Smooth muscle cell (in vitro differentiated cells): Measurements from ENCODE around the gene PTPRD. TPM values are rescaled to one million over a fixed set of nuclear protein-coding genes. Genes with fewer than 3 reads are reported as not detected.

Source experiments
- DNase-seq: peaks from one replicate; lab custom pipeline; 2025; ENCODE audit not compliant: unreplicated experiment; lab: John Stamatoyannopoulos, UW
- H2AFZ ChIP-seq: fragments of 200-600 bp; sonication (generic); 2 replicates; pipeline ENCODE4 v1.6.0; 2016; ENCODE audit warnings: antibody characterized with exemption, low read depth, mild to moderate bottlenecking
- H3F3A ChIP-seq: fragments of 200-600 bp; sonication (generic); 2 replicates; pipeline ENCODE4 v1.6.0; 2017; ENCODE audit warnings: antibody characterized with exemption, low read depth
- H3K27ac ChIP-seq: fragments of 200-600 bp; sonication (generic); 2 replicates; pipeline ENCODE4 v1.5.1; 2016; ENCODE audit warnings: low read depth, mild to moderate bottlenecking
- H3K27me3 ChIP-seq: fragments of 200-600 bp; sonication (generic); 2 replicates; pipeline ENCODE4 v1.6.1; 2016; ENCODE audit warnings: low read depth, mild to moderate bottlenecking
- H3K36me3 ChIP-seq: fragments of 200-600 bp; sonication (generic); 2 replicates; pipeline ENCODE4 v1.5.1; 2016; ENCODE audit warnings: low read depth
- H3K4me1 ChIP-seq: fragments of 200-600 bp; sonication (generic); 2 replicates; pipeline ENCODE4 v1.5.1; 2016; ENCODE audit warnings: low read depth
- H3K4me2 ChIP-seq: fragments of 200-600 bp; sonication (generic); 2 replicates; pipeline ENCODE4 v1.6.0; 2016; ENCODE audit warnings: mild to moderate bottlenecking
- H3K4me3 ChIP-seq: fragments of 200-600 bp; sonication (generic); 2 replicates; pipeline ENCODE4 v1.5.1; 2016; ENCODE audit warnings: mild to moderate bottlenecking
- H3K79me2 ChIP-seq: fragments of 200-600 bp; sonication (generic); 2 replicates; pipeline ENCODE4 v1.6.0; 2016; ENCODE audit warnings: low read depth, mild to moderate bottlenecking
- H3K9ac ChIP-seq: fragments of 200-600 bp; sonication (generic); 2 replicates; pipeline ENCODE4 v1.6.0; 2016; ENCODE audit warnings: low read depth
- H3K9me3 ChIP-seq: fragments of 200-600 bp; sonication (generic); replicated peaks from 2 replicates; pipeline ENCODE4 v1.5.1; 2016; ENCODE audit warnings: low read depth
- H4K20me1 ChIP-seq: fragments of 200-600 bp; sonication (generic); 2 replicates; pipeline ENCODE4 v1.6.0; 2016; ENCODE audit warnings: low read depth
- CTCF ChIP-seq: fragments of 200-600 bp; sonication (generic); IDR thresholded peaks from 2 replicates; pipeline ENCODE4 v1.5.1; 2017; ENCODE audit warnings: borderline replicate concordance, mild to moderate bottlenecking, antibody characterized with exemption; ENCODE audit not compliant: insufficient read depth, poor library complexity, severe bottlenecking
- WGBS: methylation state at CpG from one replicate; pipeline ENCODE4 v1.1.7; 2016; ENCODE audit warnings: low lambda C conversion rate; 5-methylcytosine and 5-hydroxymethylcytosine counted together
- polyA plus RNA-seq: library from polyadenylated mRNA; unstranded; fragments of >200 nt; fragmentation: Nextera tagmentation; extraction: Ambion mirVana; gene quantifications from 2 replicates; pipeline ENCODE4 v1.2.1, GENCODE V29; 2016
- total RNA-seq: library from RNA; depleted of rRNA; stranded (reverse); fragments of >200 nt; gene quantifications from 2 replicates; pipeline ENCODE4 v1.2.3, GENCODE V29; 2014

Gene PTPRD
- total and polyA plus RNA-seq, 2 experiments from 2014 or later, result 6.5 to 61.0 TPM

- no peaks in the 10 kb centered on the region for H4K20me1 ChIP-seq
- no peak overlapping the region for H2AFZ ChIP-seq
- no peak for TF ChIP-seq CTCF
- no peaks in the 10 kb centered on the region for H3K9me3 ChIP-seq
- H3K4me1 ChIP-seq, result no peaks in the 10 kb centered on the region
- H3K27me3 ChIP-seq, result no peaks in the 10 kb centered on the region
- no peaks in the 10 kb centered on the region for H3K36me3 ChIP-seq
- H3K4me3 ChIP-seq, result no peak overlapping the region
- H3K4me2 ChIP-seq, result no peak overlapping the region
- no peak for DNase-seq
- no peaks in the 10 kb centered on the region for H3K79me2 ChIP-seq
- H3K9ac ChIP-seq, result no peak overlapping the region
- no peaks in the 10 kb centered on the region for H3F3A ChIP-seq
- WGBS, result 97% methylated on average over 2 of the region's 2 CpGs
- no peak overlapping the region for H3K27ac ChIP-seq
These were observed 2120.8 kb downstream of the PTPRD start for GRCh38 chr9:8492024-8492423.

- 100% methylated on average over 5 of the region's 5 CpGs for WGBS
- Histone ChIP-seq H2AFZ (no peak overlapping the region), H4K20me1 (no peaks in the 10 kb centered on the region), H3K27ac (no peak overlapping the region), H3K36me3 (no peaks in the 10 kb centered on the region), H3K79me2 (no peaks in the 10 kb centered on the region), H3F3A (no peaks in the 10 kb centered on the region), H3K9me3 (no peaks in the 10 kb centered on the region), H3K4me1 (no peaks in the 10 kb centered on the region), H3K4me2 (no peak overlapping the region), H3K4me3 (no peak overlapping the region), H3K9ac (no peak overlapping the region), H3K27me3 (no peaks in the 10 kb centered on the region)
- no peak for DNase-seq
- no peak for TF ChIP-seq CTCF
These were observed 2121.2 kb downstream of the PTPRD start for GRCh38 chr9:8491563-8491962.

DNA sequence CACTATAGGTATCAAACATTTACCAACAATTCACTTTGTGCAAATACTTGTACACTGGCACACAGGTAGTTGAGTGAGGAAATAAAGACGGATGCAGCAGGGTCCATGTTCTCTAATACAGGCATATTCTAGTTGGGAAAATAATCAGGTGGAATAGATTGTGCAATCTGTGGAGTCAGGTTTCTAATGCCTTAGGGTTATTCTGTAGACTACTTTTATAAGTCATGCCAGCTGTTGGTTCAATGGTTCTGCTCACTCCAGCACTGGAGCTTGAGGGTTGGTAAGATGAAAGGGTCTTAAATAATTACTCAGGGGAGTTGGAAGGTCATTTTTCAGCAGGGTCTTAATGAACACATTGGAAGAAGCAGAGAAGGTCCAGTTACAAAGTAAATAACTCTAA lies 2123.0 kb downstream of the PTPRD start:
- no peak overlapping the region for H3K4me2 ChIP-seq
- H3K4me1 ChIP-seq, result no peaks in the 10 kb centered on the region
- TF ChIP-seq CTCF, result no peak
- H3K27me3 ChIP-seq, result no peaks in the 10 kb centered on the region
- no peaks in the 10 kb centered on the region for H3K79me2 ChIP-seq
- no peaks in the 10 kb centered on the region for H4K20me1 ChIP-seq
- no peaks in the 10 kb centered on the region for H3F3A ChIP-seq
- no peak overlapping the region for H3K9ac ChIP-seq
- 86% methylated on average over 1 of the region's 1 CpG for WGBS
- H3K4me3 ChIP-seq, result no peak overlapping the region
- no peak overlapping the region for H2AFZ ChIP-seq
- no peak overlapping the region for H3K27ac ChIP-seq
- H3K36me3 ChIP-seq, result no peaks in the 10 kb centered on the region
- no peak for DNase-seq
- H3K9me3 ChIP-seq, result no peaks in the 10 kb centered on the region

DNA sequence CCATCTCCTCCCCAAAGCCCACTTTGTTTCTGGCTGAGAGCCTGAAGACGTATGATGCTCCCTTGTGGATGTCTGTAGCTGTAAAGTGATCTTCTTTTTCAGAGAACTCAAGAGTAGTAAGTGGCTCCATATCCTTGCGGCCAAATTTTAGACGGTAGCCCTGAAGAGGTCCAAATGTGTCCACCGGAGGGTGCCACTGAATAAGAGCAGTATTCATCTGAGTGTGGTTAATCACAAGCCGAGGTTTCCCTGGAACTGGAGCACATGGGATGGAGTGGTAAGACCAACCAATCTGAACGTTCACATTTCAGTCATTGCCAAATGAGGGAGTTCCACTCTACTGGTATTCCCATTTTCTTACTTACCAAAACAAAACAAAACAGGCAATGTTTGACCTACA lies 2126.7 kb downstream of the PTPRD start:
- DNase-seq, result no peak

More for the DNA sequence above, 2126.7 kb downstream of the PTPRD start:
- Histone ChIP-seq H3K27ac (no peak overlapping the region), H3K4me1 (no peaks in the 10 kb centered on the region), H2AFZ (no peak overlapping the region), H3K4me3 (no peak overlapping the region), H3K27me3 (no peaks in the 10 kb centered on the region), H3K79me2 (no peaks in the 10 kb centered on the region), H3K36me3 (no peaks in the 10 kb centered on the region), H3K9me3 (no peaks in the 10 kb centered on the region), H3K9ac (no peak overlapping the region), H3F3A (no peaks in the 10 kb centered on the region), H3K4me2 (no peak overlapping the region), H4K20me1 (no peaks in the 10 kb centered on the region)
- peak; percentile 41 for TF ChIP-seq CTCF
- WGBS, result 71% methylated on average over 6 of the region's 6 CpGs
